ENCODE data around the gene CPED1.
A peak's percentile ranks its signal among the peaks of the same experiment; 100 is the strongest.
"Not testable (repeated sequence)": the region's sequence is repeated elsewhere in the genome, so short reads cannot be mapped to it uniquely, and the experiment has no call there.

The CPED1 gene

GRCh38 chr7:121075424-121075841 lies 86.9 kb downstream of the CPED1 start:
- not testable (repeated sequence) for DNase-seq

- no peak for DNase-seq
These were observed 87.4 kb downstream of the CPED1 start for GRCh38 chr7:121075952-121076349.

GRCh38 chr7:121076350-121077164 lies 88.0 kb downstream of the CPED1 start:
- no peak for DNase-seq

GRCh38 chr7:121077165-121077630 lies 88.7 kb downstream of the CPED1 start:
- DNase-seq, result no peak

- DNase-seq, result no peak
These were observed 90.3 kb downstream of the CPED1 start for GRCh38 chr7:121078701-121079227.

GRCh38 chr7:121079425-121080169 lies 91.1 kb downstream of the CPED1 start:
- no peak for DNase-seq

- DNase-seq, result no peak
These were observed 91.9 kb downstream of the CPED1 start for GRCh38 chr7:121080257-121080912.

GRCh38 chr7:121080913-121081326 lies 92.4 kb downstream of the CPED1 start:
- no peak for DNase-seq

- peak; percentile 56 for DNase-seq
These were observed 92.9 kb downstream of the CPED1 start for GRCh38 chr7:121081327-121081936.

- no peak for DNase-seq
These were observed 94.0 kb downstream of the CPED1 start for GRCh38 chr7:121082400-121083101.

- DNase-seq, result no peak
These were observed 94.8 kb downstream of the CPED1 start for GRCh38 chr7:121083138-121083789.

- DNase-seq, result no peak
These were observed 95.3 kb downstream of the CPED1 start for GRCh38 chr7:121083790-121084251.

- no peak for DNase-seq
These were observed 95.7 kb downstream of the CPED1 start for GRCh38 chr7:121084256-121084655.

- no peak for DNase-seq
These were observed 96.3 kb downstream of the CPED1 start for GRCh38 chr7:121084748-121085336.

GRCh38 chr7:121085922-121086321 lies 97.4 kb downstream of the CPED1 start:
- DNase-seq, result no peak

- DNase-seq, result no peak
These were observed 100.4 kb downstream of the CPED1 start for GRCh38 chr7:121088870-121089269.

GRCh38 chr7:121094829-121095228 lies 106.3 kb downstream of the CPED1 start:
- DNase-seq, result no peak

GRCh38 chr7:121097577-121097976 lies 109.1 kb downstream of the CPED1 start:
- DNase-seq, result no peak

GRCh38 chr7:121099572-121099971 lies 111.1 kb downstream of the CPED1 start:
- no peak for DNase-seq

- DNase-seq, result no peak
These were observed 112.6 kb downstream of the CPED1 start for GRCh38 chr7:121101083-121101482.

GRCh38 chr7:121101621-121102020 lies 113.1 kb downstream of the CPED1 start:
- no peak for DNase-seq
